ENCODE measurements around the gene SYNGAP1. TPM values are rescaled to one million over a fixed set of nuclear protein-coding genes. Genes with fewer than 3 reads are reported as not detected.

The SYNGAP1 gene
- total and polyA plus RNA-seq, 9 of the 15 experiments (the other 6 are each of a cell fraction or from before 2014, with no cell fraction given) = 0.01 to 22.8 (median 3.2) TPM

- TF ChIP-seq ATF6 (CRISPR knock-in tag; IDR thresholded peaks at IDR 0.05) (no peak), FOXO4 (CRISPR knock-in tag; IDR thresholded peaks at IDR 0.05) (no peak), ZNF445 (CRISPR knock-in tag; IDR thresholded peaks at IDR 0.05; ENCODE audit: low read depth) (no peak), ZFP30 (CRISPR knock-in tag; IDR thresholded peaks at IDR 0.05; ENCODE audit: borderline replicate concordance) (no peak), ZNF134 (CRISPR knock-in tag; conservative IDR thresholded peaks at IDR 0.05) (no peak), GABPB2 (CRISPR knock-in tag; conservative IDR thresholded peaks at IDR 0.05) (no peak), ZFPM2 (CRISPR knock-in tag; IDR thresholded peaks at IDR 0.05) (no peak), RCOR1 (IDR thresholded peaks at IDR 0.05; ENCODE audit: borderline replicate concordance in 1 of 2, low read depth in 2 of 2, low read length in 2 of 2) (no peak), GATAD2B (IDR thresholded peaks at IDR 0.05; ENCODE audit: borderline replicate concordance) (no peak), POLR2AphosphoS2 (IDR thresholded peaks at IDR 0.05; ENCODE audit: low read length) (no peak), YY1 (IDR thresholded peaks at IDR 0.05; ENCODE audit: borderline replicate concordance in 1 of 3, control insufficient read depth in 1 of 3, extremely low read depth in 1 of 3, insufficient read depth in 3 of 3, insufficient read length in 1 of 3, insufficient replicate concordance in 2 of 3, low read depth in 1 of 3, low read length in 2 of 3) (peak in 2 of 3 experiments; percentile 11 to 21), YBX1 (IDR thresholded peaks at IDR 0.05) (no peak), BCOR (IDR thresholded peaks at IDR 0.05) (no peak), ZNF407 (IDR thresholded peaks at IDR 0.05; ENCODE audit: low read depth) (no peak), ESRRA (IDR thresholded peaks at IDR 0.05; ENCODE audit: borderline replicate concordance, low read depth) (peak; percentile 29; the same call in 1 of the 2 replicates)
These were observed 7.8 kb downstream of the SYNGAP1 start (continued) for GRCh38 chr6:33427585-33428223.
